ENCODE measurements around the gene GLYATL1B.

DNA sequence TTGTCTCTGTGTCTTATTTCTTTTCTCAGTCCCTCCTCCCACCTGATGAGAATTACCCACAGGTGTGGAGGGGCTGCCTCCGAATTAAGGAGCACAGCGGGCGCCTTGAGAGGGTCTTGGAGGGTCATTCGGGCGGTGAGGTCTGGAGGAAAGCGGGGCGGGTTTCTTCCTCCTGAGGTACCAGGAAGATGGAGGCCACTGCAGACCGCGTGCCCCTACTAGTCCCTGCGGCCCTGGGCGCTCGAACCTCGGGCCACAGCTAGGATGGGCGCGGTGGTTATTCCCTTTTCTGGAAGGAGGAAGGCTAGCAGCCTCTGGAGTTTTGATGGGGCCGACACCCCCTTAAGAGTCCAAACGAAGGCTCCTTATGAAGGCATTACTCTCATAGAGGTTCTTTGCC is 51.1 kb downstream of the GLYATL1B start:
- no peak for TF ChIP-seq REST (IDR thresholded peaks at IDR 0.05; ENCODE audit: insufficient read depth in 1 of 2, low read depth in 2 of 2, low read length in 2 of 2)
- no peak for TF ChIP-seq POLR2AphosphoS5 (IDR thresholded peaks at IDR 0.05; ENCODE audit: low read depth, low read length)
- no peak for TF ChIP-seq FOXP2 (optimal IDR thresholded peaks at IDR 0.05; ENCODE audit: borderline replicate concordance, extremely low read depth, extremely low read length, insufficient read depth)

Measured in PFSK-1 (cell line).